HG02588 (cell line): ENCODE measurements around the gene PTPRJ.

Experiments used
- ATAC-seq: cut with Tn5 transposase; IDR thresholded peaks from one replicate; pipeline ENCODE4 v1.9.1; 2021; ENCODE audit warnings: mild to moderate bottlenecking, moderate library complexity; ENCODE audit not compliant: unreplicated experiment

PTPRJ gene

GRCh38 chr11:48058788-48059187 is 78.4 kb downstream of the PTPRJ start:
- no peak for ATAC-seq

DNA sequence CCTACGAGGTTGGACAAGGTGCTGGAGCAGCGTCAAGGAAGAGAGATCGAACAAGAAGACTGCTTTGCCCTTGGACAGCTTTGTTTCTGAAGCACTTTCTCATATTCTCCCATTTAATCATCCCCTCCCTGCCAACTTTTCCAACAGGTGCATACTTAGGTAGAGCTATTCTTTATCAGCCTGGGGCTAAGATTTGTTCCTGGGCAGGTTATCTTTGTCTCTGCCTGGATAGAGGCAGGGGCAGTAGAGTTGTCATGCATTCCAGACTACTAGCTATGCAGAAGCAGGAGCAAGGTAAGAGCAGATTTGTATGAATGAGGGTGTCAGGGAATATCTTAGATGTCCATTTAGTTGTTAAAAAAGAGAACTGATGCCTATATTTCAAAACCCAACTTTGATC is 82.3 kb downstream of the PTPRJ start:
- ATAC-seq: no peak

DNA sequence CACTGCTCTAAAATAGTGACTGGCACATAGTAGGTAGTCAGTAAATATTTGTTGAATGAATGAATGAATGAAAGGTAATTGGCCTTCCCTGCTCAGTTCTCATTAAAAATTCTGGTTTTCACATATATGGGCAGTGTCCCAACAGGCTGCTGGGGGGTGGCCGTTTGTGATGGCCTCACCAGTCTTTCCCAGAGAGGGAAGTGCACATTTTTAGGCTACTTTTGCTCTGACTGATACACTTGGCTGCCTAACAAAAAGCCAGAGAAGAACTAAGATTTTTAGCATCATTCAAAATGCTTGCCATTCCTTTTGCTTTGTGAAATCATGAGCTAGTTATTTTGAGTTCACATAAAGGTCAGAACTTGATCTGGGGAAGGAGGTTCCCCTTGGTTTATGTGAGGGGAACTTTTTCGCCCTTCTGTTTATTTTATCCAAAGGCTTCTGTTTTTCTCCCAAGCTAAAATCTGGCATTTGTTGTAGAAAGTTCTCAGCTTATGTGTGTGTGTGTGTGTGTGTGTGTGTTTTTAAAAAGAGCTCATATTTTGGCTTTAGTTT is 83.1 kb downstream of the PTPRJ start:
- no peak for ATAC-seq

- no peak for ATAC-seq
These were observed 83.9 kb downstream of the PTPRJ start for GRCh38 chr11:48064306-48064705.

- no peak for ATAC-seq
These were observed 86.8 kb downstream of the PTPRJ start for GRCh38 chr11:48066881-48067800.

- no peak for ATAC-seq
These were observed 92.9 kb downstream of the PTPRJ start for GRCh38 chr11:48073031-48073861.

DNA sequence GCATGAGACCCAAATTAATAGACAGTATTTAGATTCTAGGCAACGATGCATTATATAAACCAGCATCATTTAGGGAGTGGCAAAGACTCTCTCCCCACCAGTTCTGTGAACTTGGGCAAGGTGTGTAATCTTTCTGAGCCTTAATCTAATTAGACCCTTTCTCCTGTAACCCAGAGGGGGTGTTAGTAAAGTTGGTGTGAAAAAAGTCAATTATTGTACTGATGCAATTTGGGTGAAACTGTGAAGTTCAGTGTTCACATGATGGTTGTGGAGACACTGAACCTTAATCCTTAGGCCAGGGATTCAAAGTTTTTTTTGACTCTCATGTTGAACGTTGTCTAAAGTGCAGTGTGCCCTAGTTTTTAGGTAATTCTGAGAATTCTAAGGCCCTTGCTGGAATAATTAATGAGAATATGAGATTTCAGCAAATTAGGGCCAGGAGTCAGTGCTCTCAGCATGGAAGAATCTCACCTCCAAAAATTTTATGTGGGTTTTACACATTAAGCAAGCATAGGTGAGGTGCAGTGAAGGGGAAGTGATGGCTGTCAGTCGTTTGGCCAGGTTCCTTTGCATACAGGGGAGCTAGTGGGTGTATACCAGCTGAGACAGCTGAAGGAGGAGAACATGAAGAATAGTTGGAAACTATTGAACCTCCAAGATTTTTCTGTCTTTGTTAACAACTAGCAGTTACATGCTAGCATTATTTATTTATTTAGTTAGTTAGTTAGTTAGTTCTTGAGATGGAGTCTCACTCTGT is 94.2 kb downstream of the PTPRJ start:
- ATAC-seq: no peak

DNA sequence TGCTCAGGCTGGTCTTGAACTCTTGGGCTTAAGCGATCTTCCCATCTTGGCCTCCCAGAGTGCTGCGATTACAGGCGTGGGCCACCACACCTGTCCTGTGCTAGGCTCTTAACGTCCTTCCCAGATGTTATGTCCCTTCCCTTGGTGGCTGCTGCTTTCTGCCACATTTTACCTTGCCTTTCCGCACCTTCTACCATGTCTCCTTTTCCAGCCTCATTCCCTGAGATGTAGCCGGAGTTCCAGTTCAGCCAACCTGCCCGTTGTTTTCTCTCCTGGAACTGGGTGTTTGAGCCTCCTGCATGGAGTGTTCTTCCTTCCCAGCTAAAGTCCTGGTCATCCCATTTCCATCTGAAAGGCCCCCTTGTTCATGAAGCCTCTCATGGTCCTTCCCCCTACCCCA is 95.3 kb downstream of the PTPRJ start:
- no peak for ATAC-seq

DNA sequence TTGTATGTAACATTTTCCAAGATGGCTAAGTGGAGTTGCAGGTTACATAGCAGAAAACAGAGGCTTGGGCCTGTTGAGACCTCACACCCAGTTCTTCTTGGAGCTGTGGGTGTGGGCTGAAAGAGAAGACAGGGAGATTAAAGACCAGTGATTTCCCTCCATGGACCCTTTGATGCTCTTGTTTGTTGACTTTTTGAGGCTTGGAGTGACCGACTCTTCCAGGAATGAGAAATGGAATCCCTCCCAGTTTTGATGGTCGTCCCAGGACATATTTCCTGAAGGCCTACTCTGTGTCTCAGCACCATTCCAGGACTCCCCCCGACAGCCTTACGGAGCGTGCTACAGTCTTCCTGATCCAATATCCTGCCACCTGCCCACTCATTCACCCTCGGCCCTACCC is 96.9 kb downstream of the PTPRJ start:
- ATAC-seq: no peak

GRCh38 chr11:48078689-48079088 is 98.3 kb downstream of the PTPRJ start:
- ATAC-seq: no peak

DNA sequence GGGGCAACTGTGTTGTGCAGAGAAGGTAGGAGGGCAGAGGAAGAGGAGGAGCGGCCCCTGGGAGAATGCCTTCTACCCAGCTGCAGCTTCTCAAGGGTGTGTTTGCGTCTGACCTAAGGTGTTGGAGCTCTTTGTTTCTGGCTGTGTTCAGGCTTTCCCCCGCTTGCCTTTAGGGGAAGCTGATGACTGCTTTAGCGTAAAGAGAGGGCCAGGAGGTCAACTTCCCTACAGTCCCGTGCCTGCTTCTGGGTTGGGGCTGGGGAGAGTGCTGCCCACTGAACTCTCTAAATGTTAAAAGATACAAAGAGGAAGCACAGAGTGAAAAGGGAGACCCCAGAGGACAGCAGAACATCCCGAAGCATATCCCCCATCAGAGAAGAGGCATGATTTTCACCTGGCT is 99.2 kb downstream of the PTPRJ start:
- no peak for ATAC-seq

DNA sequence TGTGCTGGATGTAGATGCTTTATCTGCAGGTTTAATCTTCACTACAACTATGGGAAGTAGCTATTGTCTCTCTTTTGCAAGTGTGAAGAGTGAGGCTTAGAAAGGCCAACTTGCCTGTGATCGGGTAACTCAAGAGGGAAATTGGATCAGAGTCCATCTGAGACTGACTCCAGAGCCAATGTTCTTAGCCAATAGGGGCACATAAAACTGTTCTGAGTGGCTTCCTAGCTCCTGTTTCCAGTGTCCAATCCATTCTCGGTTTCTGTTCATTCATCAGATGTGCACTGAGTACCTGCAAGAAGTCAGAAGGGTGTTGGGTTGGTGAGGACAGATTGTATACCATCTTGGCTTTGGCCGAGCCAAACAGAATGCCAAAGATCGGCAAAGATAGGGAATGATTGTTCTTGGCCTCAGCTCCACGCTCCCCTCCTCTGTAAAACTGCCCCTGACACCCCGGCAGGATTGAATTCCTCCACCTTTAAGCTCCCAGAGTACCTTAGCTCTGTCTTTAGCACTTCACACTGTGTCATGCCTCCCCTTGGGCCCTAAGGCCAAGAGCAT is 100.0 kb downstream of the PTPRJ start:
- no peak for ATAC-seq

GRCh38 chr11:48081151-48082010 is 101.0 kb downstream of the PTPRJ start:
- ATAC-seq: no peak

DNA sequence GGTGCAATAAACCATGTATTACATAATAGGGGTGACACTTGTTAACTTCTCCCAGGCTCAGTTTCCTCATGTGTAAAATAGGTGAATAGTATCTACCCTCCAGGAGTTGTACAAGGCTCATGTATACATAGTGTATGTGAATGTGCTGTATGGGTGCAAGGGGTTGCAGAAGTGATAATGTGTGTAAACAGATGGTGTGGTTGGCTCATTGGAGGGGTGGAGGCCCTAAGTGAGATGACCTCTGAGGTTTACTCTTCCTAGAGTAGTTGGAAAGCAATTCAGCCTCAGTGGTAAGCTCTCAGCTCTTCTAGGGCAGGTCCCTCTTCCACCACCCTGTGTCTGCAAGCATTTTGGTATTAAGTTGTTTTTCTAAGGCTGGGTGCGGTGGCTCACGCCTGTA is 102.4 kb downstream of the PTPRJ start:
- no peak for ATAC-seq

- ATAC-seq: no peak
These were observed 103.1 kb downstream of the PTPRJ start for GRCh38 chr11:48083421-48083820.

GRCh38 chr11:48085688-48086087 is 105.3 kb downstream of the PTPRJ start:
- ATAC-seq: no peak

- ATAC-seq: no peak
These were observed 107.1 kb downstream of the PTPRJ start for GRCh38 chr11:48087422-48087821.

DNA sequence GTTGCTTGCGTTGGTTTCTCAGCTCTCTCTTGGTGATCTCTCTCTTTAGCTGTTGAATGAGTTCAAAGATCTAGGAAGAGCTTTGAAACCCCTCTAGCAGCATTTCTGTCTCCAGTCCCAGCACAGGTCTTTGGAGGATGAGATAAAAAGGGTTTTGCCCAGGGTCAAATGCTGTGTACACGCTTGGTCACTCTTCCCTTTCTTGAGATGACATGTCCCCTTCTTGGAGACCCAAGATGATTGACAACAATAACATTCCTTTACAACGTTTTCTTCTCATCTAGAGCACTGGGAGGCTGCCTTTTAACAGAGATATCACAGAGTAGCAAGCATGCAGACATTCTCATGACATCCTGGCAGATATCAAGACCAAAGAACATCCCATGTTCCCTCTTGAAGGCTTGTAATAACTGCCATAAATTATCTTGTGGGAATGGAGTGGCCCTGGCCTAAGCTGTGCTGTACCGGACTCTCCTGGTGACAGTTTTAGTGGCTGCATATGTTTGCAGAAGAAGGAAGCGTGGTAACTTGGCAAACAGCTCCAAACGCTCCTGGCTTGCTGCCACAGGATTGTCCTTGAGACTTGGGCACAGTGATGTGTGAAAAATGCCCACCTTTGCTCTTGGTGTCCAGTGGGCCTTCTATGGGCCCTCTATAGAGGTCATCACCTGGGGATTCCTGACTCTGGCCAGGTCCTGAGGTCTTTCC is 107.8 kb downstream of the PTPRJ start:
- ATAC-seq: no peak

DNA sequence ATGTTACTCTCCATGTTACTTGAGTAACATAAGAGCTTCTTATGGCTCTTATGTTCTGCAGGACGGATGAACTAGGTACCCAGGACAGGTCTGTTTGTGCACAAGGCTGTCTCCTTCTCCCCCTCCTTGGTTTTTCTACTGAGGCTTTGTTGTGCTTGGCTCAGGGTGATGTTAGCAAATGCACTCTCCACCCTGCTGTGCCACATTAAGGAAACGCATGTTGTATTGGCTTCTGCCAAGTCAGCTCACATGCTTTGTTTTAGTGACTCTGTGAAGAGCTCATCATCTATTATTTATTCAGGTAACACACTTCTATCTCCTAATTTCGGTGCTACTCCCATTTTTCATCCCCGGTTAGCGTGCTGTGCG is 108.3 kb downstream of the PTPRJ start:
- ATAC-seq: no peak
